Esophagus squamous epithelium (tissue), 4 donors: ENCODE data around the gene LTB.

Experiments used
- CTCF ChIP-seq, 6 experiments: fragments of 450-650 bp in 4 of 6; fragments of 200-600 bp in 2 of 6; sonication (generic) in 2 of 6; IDR thresholded peaks; one replicate each; pipeline ENCODE4 v1.5.1; 2016 to 2019; ENCODE audit warnings: antibody characterized with exemption in 6 of 6, mild to moderate bottlenecking in 4 of 6, moderate library complexity in 4 of 6
- POLR2A ChIP-seq, 4 donors: fragments of 450-650 bp; IDR thresholded peaks; one replicate each; pipeline ENCODE4 v1.6.1; 2017; ENCODE audit warnings: antibody characterized with exemption in 4 of 4, mild to moderate bottlenecking in 4 of 4, moderate library complexity in 3 of 4

- TF ChIP-seq CTCF (IDR thresholded peaks at IDR 0.05): no peak
- no peak for TF ChIP-seq POLR2A (IDR thresholded peaks at IDR 0.05)
Measured at GRCh38 chr6:31559606-31559957, 22.6 kb downstream of the LTB start.
